AG10803 (cell line): ENCODE results near the gene MAP1S.

Source experiments
- DNase-seq: peaks from one replicate; pipeline ENCODE4 v3.0.0; 2010; ENCODE audit warnings: low read depth
- H3K4me3 ChIP-seq: 2 replicates; pipeline ENCODE4 v1.5.1; 2011; ENCODE audit warnings: mild to moderate bottlenecking, low read length, control low read depth
- TF ChIP-seq, protein P1 (sequence below): conservative IDR thresholded peaks from 2 replicates; pipeline ENCODE4 v1.5.1; 2011; ENCODE audit warnings: mild to moderate bottlenecking, low read length, control low read depth, inconsistent platforms

MAP1S gene

DNA sequence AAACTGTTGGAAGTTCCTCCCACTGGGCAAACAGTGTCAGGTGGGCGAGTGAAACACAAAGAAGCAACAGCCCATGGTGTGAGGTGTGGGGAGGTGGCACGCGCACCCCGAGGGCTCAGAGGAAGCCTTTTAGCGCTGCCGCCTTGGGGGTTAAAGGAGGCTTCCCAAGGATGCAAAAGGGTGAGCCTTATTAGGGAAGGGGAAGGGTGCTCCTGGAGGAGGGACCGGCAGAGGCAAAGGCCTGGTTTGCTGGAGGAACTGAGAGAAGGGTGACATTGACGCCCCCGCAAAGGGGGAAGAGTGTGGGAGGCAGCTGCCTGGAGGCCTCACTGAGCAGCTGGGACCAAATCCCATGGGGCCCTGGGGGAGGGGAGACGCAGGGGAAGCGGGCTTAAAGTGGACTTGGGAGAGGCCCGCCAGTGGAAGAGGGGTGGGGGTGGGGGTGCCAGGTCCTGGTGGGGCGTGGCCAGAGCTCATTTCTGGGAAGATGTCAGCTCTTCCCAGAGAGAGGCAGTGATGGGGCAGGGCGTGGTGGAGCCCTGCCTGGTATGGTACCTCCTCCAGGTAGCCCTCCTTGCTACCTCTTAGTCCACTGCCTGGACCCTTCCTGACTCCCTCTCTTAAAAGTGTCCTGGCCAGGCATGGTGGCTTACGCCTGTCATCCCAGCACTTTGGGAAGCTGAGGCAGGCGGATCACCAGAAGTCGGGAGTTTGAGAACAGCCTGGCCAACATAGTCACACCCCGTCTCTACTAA, 20.0 kb downstream of the MAP1S start:
- DNase-seq = no peak
- no peak overlapping the region for H3K4me3 ChIP-seq
- TF ChIP-seq, protein P1, sequence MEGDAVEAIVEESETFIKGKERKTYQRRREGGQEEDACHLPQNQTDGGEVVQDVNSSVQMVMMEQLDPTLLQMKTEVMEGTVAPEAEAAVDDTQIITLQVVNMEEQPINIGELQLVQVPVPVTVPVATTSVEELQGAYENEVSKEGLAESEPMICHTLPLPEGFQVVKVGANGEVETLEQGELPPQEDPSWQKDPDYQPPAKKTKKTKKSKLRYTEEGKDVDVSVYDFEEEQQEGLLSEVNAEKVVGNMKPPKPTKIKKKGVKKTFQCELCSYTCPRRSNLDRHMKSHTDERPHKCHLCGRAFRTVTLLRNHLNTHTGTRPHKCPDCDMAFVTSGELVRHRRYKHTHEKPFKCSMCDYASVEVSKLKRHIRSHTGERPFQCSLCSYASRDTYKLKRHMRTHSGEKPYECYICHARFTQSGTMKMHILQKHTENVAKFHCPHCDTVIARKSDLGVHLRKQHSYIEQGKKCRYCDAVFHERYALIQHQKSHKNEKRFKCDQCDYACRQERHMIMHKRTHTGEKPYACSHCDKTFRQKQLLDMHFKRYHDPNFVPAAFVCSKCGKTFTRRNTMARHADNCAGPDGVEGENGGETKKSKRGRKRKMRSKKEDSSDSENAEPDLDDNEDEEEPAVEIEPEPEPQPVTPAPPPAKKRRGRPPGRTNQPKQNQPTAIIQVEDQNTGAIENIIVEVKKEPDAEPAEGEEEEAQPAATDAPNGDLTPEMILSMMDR = no peak

DNA sequence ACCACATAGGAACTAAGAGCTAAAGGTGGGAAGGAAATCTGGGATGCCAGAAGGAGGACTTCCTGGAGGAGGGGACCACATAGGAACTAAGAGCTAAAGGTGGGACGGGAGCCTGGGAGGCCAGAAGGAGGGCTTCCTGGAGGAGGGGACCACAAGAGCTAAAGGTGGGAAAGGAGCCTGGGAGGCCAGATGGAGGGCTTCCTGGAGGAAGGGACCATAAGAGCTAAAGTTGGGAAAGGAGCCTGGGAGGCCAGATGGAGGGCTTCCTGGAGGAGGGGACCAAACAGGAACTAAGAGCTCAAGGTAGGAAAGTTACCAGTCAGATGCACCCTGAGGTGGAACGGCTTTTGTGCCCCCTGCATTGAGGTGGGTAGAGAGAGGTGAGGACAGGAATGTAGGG, 22.2 kb downstream of the MAP1S start:
- TF ChIP-seq, protein P1 = no peak
- no peak overlapping the region for H3K4me3 ChIP-seq
- DNase-seq = no peak

DNA sequence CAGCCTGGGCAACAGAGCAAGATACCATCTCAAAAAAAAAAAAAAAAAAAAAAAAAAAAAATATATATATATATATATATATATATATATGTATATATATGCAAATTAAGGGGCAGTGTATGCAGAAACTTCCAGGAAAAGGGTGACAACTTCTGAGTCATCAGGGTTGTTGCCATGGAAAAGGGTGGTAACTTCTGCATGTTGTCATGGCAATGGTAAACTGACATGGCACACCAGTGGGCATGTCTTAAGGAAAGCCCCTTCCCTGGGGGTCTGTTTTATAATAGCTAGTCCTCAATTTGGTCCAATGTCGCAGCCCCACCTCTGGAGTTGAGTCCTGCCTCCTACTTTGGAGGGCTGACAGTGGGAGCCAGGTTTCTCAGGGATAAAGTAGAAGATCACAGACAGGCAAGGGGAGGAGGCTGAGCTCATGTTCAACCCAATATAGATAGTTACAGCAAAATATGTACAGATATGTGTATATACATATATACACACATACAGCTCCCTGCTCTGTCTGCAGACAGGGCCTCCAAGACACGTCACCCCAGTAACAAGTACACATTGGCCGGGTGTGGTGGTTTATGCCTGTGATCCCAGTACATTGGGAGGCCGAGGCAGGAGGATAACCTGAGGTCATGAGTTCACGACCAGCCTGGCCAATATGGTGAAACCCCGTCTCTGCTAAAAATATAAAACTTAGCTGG, 24.7 kb downstream of the MAP1S start:
- DNase-seq = peak; percentile 33
- no peak overlapping the region for H3K4me3 ChIP-seq
- TF ChIP-seq, protein P1 = no peak

DNA sequence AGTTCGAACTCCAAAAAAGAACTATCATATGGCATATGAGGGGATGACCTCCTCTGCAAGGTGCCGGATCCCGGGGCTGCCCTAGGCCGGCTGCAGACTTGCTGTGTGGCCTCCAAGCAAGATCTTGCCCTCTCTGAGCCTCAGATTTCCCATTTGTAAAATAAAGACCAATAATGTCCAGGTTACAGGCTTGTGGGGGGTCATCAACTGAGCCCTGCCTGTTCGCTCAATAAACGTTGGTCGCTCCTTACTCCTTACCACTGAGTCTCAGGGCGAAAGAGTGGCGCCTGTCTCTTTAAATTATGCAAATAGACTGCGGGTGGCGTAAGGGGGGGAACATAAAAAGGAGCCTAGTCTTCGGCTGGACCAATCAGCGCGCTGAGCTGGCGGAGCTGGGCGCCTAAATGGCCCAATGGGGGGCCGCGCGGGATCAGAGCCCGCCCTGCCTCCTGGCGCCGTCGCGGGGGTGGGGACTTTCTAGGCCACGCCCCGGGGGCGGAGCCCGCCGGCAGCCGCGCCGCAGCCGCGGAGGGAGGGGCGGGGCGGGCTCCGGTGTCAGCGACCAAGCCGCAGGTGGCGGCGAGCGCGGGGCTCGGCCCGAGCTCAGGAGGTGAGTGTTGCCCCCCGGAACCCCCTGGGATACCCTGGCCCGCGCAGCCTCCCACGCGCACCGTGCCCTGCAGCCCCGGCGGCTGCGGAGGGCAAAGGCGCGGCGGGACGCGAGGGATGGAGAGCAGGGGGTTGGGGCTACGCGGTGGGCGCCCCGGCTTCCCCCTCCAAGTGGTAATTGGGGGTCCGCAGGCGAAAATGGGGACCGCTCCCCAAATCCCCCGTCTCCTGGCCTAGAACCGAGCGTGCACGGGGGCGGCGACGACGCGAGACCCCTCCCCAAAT, 28.2 kb downstream of the MAP1S start:
- DNase-seq = peak; percentile 86
- H3K4me3 ChIP-seq = peak overlapping the region; percentile 51
- TF ChIP-seq, protein P1 = no peak

DNA sequence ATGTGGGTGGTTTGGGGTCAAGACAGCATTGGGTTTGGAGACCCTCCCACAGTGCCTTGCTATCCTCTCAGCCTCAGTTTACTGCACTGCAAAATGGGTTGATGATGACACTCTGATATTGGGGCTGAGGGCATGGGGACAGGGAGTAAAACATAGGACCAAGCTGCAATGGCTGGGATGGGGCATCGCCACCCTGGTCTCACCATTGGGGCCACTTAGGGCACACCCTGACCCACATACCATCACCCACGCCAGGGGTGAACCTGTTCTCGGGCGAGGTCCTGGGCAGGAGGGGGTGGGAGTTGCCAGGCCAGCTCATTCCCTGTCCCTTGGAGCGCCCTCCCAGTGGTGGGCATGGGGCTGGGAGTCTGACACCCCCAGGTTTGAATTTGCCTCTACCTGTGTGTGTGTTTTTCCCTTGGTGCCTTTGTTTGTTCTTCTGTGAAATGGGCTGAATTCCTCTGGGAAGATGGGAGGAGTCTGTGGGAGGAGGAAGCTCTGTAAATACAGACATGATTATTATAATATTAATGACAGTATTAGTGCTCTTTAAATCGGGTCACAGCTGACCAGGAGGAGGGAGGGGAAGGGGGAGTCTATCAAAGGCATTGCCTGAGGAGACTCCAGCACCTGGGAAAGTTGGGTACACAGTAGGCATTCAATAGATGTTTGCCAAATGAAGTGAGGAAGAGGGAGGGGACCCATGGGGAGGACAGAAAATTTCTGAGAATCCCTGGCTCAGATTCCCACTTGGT, 29.8 kb downstream of the MAP1S start:
- no peak for DNase-seq
- TF ChIP-seq, protein P1 = no peak
- H3K4me3 ChIP-seq = no peak overlapping the region

DNA sequence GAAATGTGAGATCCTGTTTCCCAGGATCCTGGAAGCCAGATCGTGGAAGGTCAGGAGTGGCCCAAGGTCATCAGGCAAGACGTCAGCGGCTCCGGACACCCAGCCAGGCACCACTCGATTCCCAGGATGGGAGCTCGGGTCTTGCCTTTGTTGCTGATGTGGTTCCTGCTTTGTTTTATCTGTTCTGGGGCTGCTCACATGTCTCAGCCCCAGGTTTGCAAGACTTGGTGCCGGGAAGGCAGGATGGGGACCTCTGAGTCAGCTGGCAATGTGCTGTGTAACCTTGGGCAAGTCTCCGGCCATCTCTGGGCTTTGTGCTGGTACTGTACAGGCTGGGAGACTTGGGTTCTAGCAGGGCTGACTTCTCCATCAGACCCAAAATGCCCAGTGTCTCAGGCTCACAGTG, 30.6 kb downstream of the MAP1S start:
- TF ChIP-seq, protein P1 = no peak
- H3K4me3 ChIP-seq = no peak overlapping the region
- no peak for DNase-seq
